Measurements from ENCODE around the gene ALMS1.

- TF ChIP-seq CTCF (IDR thresholded peaks at IDR 0.05): no peak
- TF ChIP-seq EP300 (IDR thresholded peaks at IDR 0.05): no peak
- no peak for TF ChIP-seq POLR2A (IDR thresholded peaks at IDR 0.05)
These were observed 16.9 kb downstream of the ALMS1 start for GRCh38 chr2:73402386-73403103.

All from ovary (tissue), 3 donors.